ENCODE data around the gene ZNF740.
"Not testable (repeated sequence)": the region's sequence is repeated elsewhere in the genome, so short reads cannot be mapped to it uniquely, and the experiment has no call there.

The ZNF740 gene

DNA sequence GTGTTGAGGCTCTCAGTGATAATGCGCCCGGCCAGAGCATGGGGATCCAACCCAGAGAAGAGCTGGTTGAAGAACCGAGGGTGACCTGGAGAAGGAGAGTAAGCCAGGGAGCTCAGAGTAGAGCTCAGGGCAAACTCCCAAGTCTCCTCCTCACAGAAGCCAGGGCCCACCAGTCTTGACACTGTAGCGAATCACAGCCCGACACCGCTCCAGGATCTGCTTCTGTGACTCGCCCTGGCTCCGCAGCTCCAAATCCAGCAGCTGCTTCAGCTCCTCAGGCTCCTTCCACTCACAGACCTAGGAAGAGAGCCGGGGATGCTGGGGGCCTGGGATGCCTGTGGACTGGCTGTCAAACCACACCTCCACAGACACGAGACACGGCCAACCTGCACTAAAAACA lies 8.2 kb upstream of the ZNF740 start:
- DNase-seq (ENCODE audit: low read depth) = peak; percentile 72
- no peak overlapping the region for H3K4me3 ChIP-seq (ENCODE audit: control insufficient read depth, low read depth, low read length)
- TF ChIP-seq, protein P1, sequence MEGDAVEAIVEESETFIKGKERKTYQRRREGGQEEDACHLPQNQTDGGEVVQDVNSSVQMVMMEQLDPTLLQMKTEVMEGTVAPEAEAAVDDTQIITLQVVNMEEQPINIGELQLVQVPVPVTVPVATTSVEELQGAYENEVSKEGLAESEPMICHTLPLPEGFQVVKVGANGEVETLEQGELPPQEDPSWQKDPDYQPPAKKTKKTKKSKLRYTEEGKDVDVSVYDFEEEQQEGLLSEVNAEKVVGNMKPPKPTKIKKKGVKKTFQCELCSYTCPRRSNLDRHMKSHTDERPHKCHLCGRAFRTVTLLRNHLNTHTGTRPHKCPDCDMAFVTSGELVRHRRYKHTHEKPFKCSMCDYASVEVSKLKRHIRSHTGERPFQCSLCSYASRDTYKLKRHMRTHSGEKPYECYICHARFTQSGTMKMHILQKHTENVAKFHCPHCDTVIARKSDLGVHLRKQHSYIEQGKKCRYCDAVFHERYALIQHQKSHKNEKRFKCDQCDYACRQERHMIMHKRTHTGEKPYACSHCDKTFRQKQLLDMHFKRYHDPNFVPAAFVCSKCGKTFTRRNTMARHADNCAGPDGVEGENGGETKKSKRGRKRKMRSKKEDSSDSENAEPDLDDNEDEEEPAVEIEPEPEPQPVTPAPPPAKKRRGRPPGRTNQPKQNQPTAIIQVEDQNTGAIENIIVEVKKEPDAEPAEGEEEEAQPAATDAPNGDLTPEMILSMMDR (conservative IDR thresholded peaks at IDR 0.05; ENCODE audit: control insufficient read depth, insufficient read depth, low read depth, low read length) = no peak

- no peak overlapping the region for H3K4me3 ChIP-seq (ENCODE audit: control insufficient read depth, low read depth, low read length)
- TF ChIP-seq, protein P1 (conservative IDR thresholded peaks at IDR 0.05; ENCODE audit: control insufficient read depth, insufficient read depth, low read depth, low read length) = no peak
- DNase-seq (ENCODE audit: low read depth) = no peak
Measured at GRCh38 chr12:53173085-53173715, 7.3 kb upstream of the ZNF740 start.

- no peak overlapping the region for H3K4me3 ChIP-seq (ENCODE audit: control insufficient read depth, low read depth, low read length)
- peak; percentile 59 for DNase-seq (ENCODE audit: low read depth)
Measured at GRCh38 chr12:53174881-53175491, 5.5 kb upstream of the ZNF740 start.

GRCh38 chr12:53176750-53177149 lies 3.8 kb upstream of the ZNF740 start:
- TF ChIP-seq, protein P1 (conservative IDR thresholded peaks at IDR 0.05; ENCODE audit: control insufficient read depth, insufficient read depth, low read depth, low read length) = no peak
- no peak for DNase-seq (ENCODE audit: low read depth)
- H3K4me3 ChIP-seq (ENCODE audit: control insufficient read depth, low read depth, low read length) = no peak overlapping the region

More at GRCh38 chr12:53174881-53175491, 5.5 kb upstream of the ZNF740 start:
- TF ChIP-seq, protein P1 (conservative IDR thresholded peaks at IDR 0.05; ENCODE audit: control insufficient read depth, insufficient read depth, low read depth, low read length) = peak; percentile 28

DNA sequence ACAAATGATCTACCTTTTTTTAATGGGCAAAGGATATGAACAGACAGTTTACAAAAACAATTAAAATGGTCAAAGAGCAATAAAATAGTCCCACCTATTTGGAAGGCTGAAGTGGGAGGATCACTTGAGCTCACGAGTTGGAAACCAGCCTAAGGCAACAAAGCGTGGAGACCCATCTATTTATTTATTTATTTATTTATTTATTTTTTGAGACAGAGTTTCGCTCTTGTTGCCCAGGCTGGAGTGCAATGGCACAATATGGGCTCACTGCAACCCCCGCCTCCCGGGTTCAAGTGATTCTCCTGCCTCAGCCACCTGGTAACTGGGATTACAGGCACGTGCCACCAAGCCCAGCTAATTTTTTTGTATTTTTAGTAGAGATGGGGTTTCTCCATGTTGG lies 3.1 kb upstream of the ZNF740 start:
- not testable (repeated sequence) for DNase-seq (ENCODE audit: low read depth); H3K4me3 ChIP-seq (ENCODE audit: control insufficient read depth, low read depth, low read length)

DNA sequence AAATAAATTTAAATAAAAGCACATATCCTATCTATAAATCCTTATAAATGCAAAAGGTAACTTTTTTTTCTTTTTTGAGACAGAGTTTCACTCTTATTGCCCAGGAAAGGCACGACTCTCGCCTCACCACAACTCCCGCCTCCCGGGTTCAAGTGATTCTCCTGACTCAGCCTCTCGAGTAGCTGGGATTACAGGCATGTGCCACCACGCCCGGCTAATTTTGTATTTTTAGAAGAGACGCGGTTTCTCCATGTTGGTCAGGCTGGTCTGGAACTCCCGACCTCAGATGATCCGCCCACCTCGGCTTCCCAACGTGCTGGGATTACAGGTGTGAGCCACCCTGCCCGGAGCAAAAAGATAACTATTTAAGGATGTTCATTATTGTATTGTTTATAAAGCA lies 1.7 kb upstream of the ZNF740 start:
- not testable (repeated sequence) for H3K4me3 ChIP-seq (ENCODE audit: control insufficient read depth, low read depth, low read length); DNase-seq (ENCODE audit: low read depth)

DNA sequence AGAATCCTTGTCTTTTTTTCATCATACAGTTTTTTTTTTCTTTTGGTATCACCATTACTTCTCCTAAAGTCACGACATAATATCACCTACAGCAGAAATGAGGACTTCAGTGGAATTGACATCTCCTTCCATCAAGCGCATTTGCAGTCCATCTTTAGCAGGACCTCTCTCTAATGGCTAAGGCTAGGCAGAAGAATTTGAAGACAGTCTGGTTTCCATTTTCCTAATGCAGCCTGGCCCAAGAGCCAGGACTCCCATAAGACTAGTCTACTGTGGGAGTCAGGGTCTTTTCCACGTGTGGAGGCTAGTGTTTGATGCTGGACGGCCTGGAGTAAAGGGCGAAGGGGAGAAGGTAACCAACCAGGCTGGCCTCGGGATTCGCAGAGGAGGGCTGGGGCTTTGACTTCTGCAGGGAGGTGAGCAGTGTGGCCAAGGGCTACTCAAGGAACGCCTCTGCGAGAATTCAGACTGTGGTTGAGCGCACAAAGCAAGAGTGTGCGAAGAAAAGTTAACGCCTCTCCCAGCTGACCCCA lies 769 bp upstream of the ZNF740 start:
- TF ChIP-seq, protein P1 (conservative IDR thresholded peaks at IDR 0.05; ENCODE audit: control insufficient read depth, insufficient read depth, low read depth, low read length) = no peak
- no peak for DNase-seq (ENCODE audit: low read depth)
- H3K4me3 ChIP-seq (ENCODE audit: control insufficient read depth, low read depth, low read length) = peak overlapping the region; percentile 69
